Loucy (cell line): ENCODE data around the gene GPC5.

Experiments
- H2AFZ ChIP-seq: fragments of 200-600 bp; sonication (generic); 2 replicates; pipeline ENCODE4 v1.6.0; 2016; ENCODE audit warnings: antibody characterized with exemption, mild to moderate bottlenecking, low read length, moderate library complexity
- H3F3A ChIP-seq: fragments of 200-600 bp; 2 replicates; pipeline ENCODE4 v1.6.0; 2016; ENCODE audit warnings: antibody characterized with exemption, low read depth, mild to moderate bottlenecking
- H3K27me3 ChIP-seq: fragments of 200-600 bp; sonication (generic); 2 replicates; pipeline ENCODE4 v1.6.1; 2014; ENCODE audit warnings: low read length, mild to moderate bottlenecking; ENCODE audit not compliant: insufficient read depth, poor library complexity, severe bottlenecking
- H3K36me3 ChIP-seq: fragments of 200-600 bp; sonication (generic); 2 replicates; pipeline ENCODE4 v1.6.1; 2016; ENCODE audit warnings: low read length; ENCODE audit not compliant: insufficient read depth
- H3K4me1 ChIP-seq: fragments of 200-600 bp; sonication (generic); 2 replicates; pipeline ENCODE4 v1.5.1; 2014; ENCODE audit warnings: low read length, mild to moderate bottlenecking; ENCODE audit not compliant: insufficient read depth, poor library complexity, severe bottlenecking
- H3K4me2 ChIP-seq: fragments of 200-600 bp; sonication (generic); 2 replicates; pipeline ENCODE4 v1.6.0; 2014; ENCODE audit warnings: antibody characterized with exemption, low read length, low read depth, mild to moderate bottlenecking; ENCODE audit not compliant: poor library complexity, severe bottlenecking
- H3K4me3 ChIP-seq: fragments of 200-600 bp; sonication (generic); 2 replicates; pipeline ENCODE4 v1.5.1; 2014; ENCODE audit warnings: low read length, mild to moderate bottlenecking, mixed read lengths; ENCODE audit not compliant: poor library complexity, severe bottlenecking
- H3K79me2 ChIP-seq: fragments of 200-600 bp; sonication (generic); 2 replicates; pipeline ENCODE4 v1.6.1; 2014; ENCODE audit warnings: low read length; ENCODE audit not compliant: insufficient read depth
- H3K9ac ChIP-seq: fragments of 200-600 bp; sonication (generic); 2 replicates; pipeline ENCODE4 v1.6.0; 2014; ENCODE audit warnings: mild to moderate bottlenecking, low read depth, low read length, moderate library complexity; ENCODE audit not compliant: poor library complexity, severe bottlenecking
- H3K9me2 ChIP-seq: fragments of 200-600 bp; sonication (generic); replicated peaks from 2 replicates; pipeline ENCODE4 v1.6.1; 2016; ENCODE audit warnings: low read depth, low read length, mixed read lengths
- H3K9me3 ChIP-seq: fragments of 200-600 bp; sonication (generic); 2 replicates; pipeline ENCODE4 v1.6.1; 2014; ENCODE audit warnings: mild to moderate bottlenecking, antibody characterized with exemption, low read length, low read depth; ENCODE audit not compliant: insufficient read depth
- H4K20me1 ChIP-seq: fragments of 200-600 bp; sonication (generic); 2 replicates; pipeline ENCODE4 v1.6.0; 2014; ENCODE audit warnings: antibody characterized with exemption, low read length, mild to moderate bottlenecking; ENCODE audit not compliant: insufficient read depth, poor library complexity, severe bottlenecking
- CTCF ChIP-seq: fragments of 200-600 bp; sonication (generic); conservative IDR thresholded peaks from 2 replicates; pipeline ENCODE4 v1.5.1; 2014; ENCODE audit warnings: mild to moderate bottlenecking, antibody characterized with exemption, low read length
- EZH2phosphoT487 ChIP-seq: fragments of 200-600 bp; IDR thresholded peaks from 2 replicates; pipeline ENCODE4 v1.6.1; 2018; ENCODE audit warnings: antibody characterized with exemption, mild to moderate bottlenecking, moderate library complexity, borderline replicate concordance

GPC5 gene

GRCh38 chr13:91357613-91358386 lies 40.6 kb upstream of the GPC5 start:
- Histone ChIP-seq H3K9me3 (no peaks in the 10 kb centered on the region), H3K36me3 (peaks cover 46% of the 10 kb centered on the region), H3K79me2 (peaks cover 31% of the 10 kb centered on the region), H3K4me3 (no peak overlapping the region), H3K4me2 (no peak overlapping the region), H3K4me1 (peaks cover 17% of the 10 kb centered on the region), H3K27me3 (no peaks in the 10 kb centered on the region), H3K9ac (no peak overlapping the region), H3F3A (peaks cover 12% of the 10 kb centered on the region; the same call in 1 of the 2 replicates), H3K9me2 (no peaks in the 10 kb centered on the region), H4K20me1 (peaks cover 63% of the 10 kb centered on the region), H2AFZ (no peak overlapping the region)
- TF ChIP-seq CTCF (no peak), EZH2phosphoT487 (no peak)

GRCh38 chr13:91358387-91358782 lies 40.0 kb upstream of the GPC5 start:
- H3K4me2 ChIP-seq, result no peak overlapping the region
- peaks cover 25% of the 10 kb centered on the region for H3K79me2 ChIP-seq
- H3K4me1 ChIP-seq, result peaks cover 13% of the 10 kb centered on the region
- H3K4me3 ChIP-seq, result no peak overlapping the region
- peaks cover 57% of the 10 kb centered on the region for H4K20me1 ChIP-seq
- H3K9ac ChIP-seq, result no peak overlapping the region
- H2AFZ ChIP-seq, result no peak overlapping the region
- peaks cover 41% of the 10 kb centered on the region for H3K36me3 ChIP-seq
- H3K9me2 ChIP-seq, result no peaks in the 10 kb centered on the region
- no peaks in the 10 kb centered on the region for H3K27me3 ChIP-seq
- peaks cover 12% of the 10 kb centered on the region; the same call in 1 of the 2 replicates for H3F3A ChIP-seq
- no peak for TF ChIP-seq CTCF
- no peak for TF ChIP-seq EZH2phosphoT487
- no peaks in the 10 kb centered on the region for H3K9me3 ChIP-seq

GRCh38 chr13:91359111-91359510 lies 39.3 kb upstream of the GPC5 start:
- H3K36me3 ChIP-seq, result peaks cover 34% of the 10 kb centered on the region
- H3K4me3 ChIP-seq, result no peak overlapping the region
- H3K4me2 ChIP-seq, result no peak overlapping the region
- H3K4me1 ChIP-seq, result peaks cover 9% of the 10 kb centered on the region
- H3K79me2 ChIP-seq, result peaks cover 18% of the 10 kb centered on the region
- H3K9me3 ChIP-seq, result no peaks in the 10 kb centered on the region
- H4K20me1 ChIP-seq, result peaks cover 50% of the 10 kb centered on the region
- peaks cover 12% of the 10 kb centered on the region; the same call in 1 of the 2 replicates for H3F3A ChIP-seq
- H3K9ac ChIP-seq, result no peak overlapping the region
- no peak overlapping the region for H2AFZ ChIP-seq
- no peaks in the 10 kb centered on the region for H3K27me3 ChIP-seq
- TF ChIP-seq EZH2phosphoT487, result no peak
- no peak for TF ChIP-seq CTCF
- no peaks in the 10 kb centered on the region for H3K9me2 ChIP-seq
